HPDE6-E6E7 (cell line): Measurements from ENCODE around the gene RNF183.
"Not testable (repeated sequence)": the region's sequence is repeated elsewhere in the genome, so short reads cannot be mapped to it uniquely, and the experiment has no call there.

Experiments used
- DNase-seq: peaks from one replicate; pipeline ENCODE4 v3.0.0; 2011; ENCODE audit warnings: missing footprints; ENCODE audit errors: extremely low spot score

RNF183 gene

DNA sequence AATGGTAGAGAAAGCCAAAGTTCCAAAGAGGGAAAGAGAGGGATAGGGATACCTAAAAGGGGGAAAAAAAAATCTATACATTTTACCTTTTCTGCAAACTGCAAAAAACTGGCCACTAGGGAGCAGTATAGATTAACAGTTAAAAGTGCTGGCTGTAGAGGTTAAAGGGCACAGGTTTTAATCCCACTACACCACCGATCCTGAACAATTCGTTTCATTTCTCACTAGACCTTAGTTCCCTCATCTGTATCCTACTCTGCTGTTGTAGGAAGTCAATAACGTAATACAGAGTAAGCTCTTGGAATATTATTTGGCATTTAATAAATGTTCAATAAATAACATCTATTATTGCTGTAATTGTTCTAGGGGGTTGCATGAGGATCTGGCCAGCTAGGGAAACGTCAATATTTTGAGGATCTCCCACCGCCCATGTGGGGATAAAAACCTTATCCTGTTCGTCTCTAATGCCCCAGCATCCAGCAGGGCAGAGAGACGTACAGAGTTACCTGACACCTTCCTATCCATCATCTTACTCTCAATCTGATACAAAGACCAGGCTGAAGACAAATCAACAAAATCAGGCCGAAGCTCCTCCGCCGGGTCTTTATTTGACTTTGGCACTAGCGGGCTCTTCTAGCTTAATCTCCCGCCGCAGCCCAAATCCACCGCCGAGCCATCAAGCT, 28.6 kb downstream of the RNF183 start:
- DNase-seq, result peak; percentile 38

DNA sequence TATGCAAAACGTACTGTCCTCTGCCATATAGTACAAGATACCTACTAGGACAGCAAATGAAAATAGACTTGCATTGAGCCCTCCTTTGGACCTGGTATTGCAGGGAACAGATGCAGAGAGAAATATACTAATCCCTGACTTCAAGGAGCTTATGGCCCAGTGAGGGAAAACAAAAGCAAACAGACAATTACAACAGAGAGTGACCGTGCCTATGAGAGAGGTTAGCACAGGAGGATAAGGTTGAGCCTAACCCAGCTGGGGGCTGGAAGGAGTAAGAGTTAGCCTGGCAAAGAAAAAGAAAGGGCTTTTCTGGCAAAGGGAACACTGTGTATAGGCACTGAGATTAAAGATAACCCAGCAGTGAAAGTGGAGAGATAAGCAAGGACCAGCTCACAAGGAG, 33.3 kb downstream of the RNF183 start:
- DNase-seq, result no peak

DNA sequence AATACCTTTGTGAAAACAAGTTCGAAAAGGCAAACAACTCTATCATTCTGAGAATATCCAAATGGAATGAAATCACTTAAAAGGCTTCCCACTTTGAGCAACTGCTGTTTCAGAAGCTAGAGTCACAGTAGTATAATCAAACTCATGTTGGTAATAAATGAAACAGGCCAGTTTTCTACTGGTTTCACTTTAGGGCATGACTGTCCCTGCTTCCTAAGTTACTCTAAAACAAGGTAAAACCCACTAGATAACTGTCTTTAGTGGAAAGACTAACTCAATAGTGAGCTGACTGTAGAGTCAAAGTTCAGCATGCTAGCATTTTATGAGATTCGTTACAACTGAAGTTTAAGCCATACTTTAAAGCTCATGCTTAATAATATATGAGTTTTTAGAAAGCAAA, 33.8 kb downstream of the RNF183 start:
- no peak for DNase-seq

DNA sequence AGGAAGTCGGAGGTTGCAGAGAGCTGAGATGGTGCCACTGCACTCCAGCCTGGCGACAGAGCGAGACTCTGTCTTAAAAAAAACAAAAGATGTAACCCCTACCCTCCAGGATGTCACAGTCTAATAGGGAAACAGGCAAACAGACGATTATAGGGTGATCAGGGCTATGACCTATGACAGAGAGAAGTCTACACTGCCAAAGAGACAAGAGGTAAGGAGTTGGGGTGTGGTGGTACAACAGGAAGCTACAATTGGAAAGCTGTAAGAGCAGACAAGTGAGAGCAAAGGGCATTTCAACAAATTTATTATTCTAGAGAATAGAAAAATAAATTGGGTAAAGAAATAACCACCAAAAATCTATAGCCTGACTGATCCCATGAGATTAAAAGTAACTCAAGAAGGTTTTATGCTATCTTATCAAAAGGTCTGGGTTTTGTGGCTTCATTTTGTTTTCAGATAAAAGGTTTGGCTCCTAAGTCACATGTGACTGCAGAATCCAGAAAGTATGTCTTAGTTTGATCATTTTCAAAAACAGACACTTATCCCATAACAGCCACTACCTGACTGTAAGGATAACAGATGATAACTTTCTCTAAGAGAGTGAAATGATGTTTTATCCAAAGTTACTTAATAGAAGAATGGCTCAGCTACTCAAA, 35.1 kb downstream of the RNF183 start:
- no peak for DNase-seq

DNA sequence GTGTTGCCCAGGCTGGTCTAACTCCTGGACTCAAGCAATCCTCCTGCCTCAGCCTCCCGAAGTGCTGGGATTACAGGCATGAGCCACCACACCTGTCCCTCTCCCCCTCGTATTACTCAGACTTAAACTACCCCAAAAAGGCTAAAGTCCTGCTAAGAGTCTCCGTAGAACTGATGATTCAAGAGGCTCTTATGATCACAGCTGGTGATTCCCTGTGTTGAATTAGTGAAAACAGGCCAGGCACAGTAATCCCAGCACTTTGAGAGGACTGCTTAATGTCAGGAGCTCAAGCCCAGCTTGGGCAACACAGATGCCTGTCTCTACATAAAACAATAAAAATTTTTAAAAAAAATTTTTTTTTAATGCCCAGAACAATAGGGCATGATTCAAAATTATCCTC, 37.0 kb downstream of the RNF183 start:
- no peak for DNase-seq

DNA sequence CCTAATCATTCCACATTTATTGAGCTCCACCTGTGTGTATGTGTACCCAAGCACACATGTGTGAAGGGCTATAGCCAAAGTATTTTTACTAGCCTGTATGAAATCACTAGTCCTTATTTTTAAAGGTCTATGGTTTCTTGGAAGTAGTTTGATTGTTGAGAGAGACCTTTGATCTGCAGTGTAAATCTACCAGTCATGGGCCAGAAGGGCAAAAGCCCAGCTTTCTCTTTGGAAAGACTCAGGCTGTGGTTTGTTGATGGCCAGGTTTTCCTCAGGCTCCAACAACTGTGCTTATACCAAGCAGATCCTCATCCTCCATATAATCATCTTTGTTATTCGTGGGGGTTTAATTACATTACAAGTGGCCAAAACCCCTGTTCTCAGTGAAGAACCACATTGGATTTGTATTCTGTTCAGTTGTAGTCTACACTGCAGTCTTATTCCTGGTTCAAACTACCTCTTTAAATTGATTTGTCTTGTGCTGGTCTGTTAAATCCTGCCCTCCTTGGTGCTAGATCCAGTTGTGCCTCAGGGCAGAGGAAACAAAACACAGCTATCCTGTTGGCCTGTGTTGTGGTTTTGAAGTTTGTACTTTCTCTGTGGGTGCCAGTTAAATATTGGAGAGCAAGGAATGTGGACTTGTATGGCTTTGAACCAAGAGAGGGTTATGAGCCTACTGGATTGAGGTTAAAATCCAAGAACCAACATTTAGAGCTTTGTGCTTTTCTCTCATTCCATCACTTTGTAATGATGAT, 41.1 kb downstream of the RNF183 start:
- DNase-seq, result no peak

DNA sequence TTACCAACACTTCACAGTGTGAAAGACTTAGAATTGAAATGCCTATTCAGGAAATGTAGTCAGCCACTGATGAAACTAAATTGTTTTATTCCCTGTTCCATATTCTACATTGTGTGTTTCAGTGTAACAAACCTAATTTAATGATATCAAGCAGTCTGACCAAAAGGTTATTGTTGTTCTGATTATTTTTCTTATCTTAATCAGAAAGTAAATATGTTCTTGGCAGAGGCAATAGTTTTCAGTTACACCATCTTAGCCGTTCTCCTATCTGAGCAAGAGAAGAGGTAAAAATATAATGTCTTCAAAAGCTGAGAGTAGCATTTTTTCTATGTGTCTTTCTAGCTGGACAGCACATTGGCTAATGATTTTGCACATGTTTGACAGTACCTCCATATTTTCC, 44.9 kb downstream of the RNF183 start:
- DNase-seq, result no peak

DNA sequence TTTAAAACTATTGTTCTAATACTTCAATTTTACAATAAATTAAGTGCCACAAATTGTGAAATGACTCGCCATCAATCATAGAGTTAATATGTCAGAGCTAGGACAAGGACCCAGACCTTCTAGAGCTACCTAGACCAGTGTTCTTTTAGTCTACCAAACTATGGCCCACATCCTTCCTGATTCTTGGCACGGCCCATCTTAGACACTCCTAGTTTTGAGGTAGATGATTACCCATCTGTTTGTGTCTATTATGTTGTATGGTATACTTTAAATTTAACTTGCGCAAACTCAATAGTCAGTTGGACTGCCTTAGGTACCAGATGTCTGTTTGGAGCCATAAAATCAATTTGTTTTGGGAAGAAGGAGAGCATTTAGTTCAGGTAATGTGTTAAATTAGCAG, 45.3 kb downstream of the RNF183 start:
- no peak for DNase-seq

DNA sequence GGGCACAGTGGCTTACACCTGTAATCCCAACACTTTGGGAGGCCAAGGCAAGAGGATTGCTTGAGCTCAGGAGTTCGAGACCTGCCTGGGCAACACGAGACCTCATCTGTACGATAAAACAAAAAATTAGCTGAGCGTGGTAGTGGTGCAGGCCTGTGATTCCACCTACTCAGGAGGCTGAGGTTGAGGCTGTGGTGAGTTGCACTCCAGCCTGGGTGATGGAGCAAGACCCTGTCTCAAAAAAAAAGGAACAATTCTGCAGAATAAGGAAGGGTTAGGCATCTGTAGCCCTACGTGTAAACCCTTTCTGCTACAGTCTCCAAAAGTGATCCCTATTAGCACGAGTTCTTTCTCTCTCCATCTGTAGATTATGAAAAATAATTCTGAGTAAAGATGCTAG, 47.7 kb downstream of the RNF183 start:
- DNase-seq, result no peak

DNA sequence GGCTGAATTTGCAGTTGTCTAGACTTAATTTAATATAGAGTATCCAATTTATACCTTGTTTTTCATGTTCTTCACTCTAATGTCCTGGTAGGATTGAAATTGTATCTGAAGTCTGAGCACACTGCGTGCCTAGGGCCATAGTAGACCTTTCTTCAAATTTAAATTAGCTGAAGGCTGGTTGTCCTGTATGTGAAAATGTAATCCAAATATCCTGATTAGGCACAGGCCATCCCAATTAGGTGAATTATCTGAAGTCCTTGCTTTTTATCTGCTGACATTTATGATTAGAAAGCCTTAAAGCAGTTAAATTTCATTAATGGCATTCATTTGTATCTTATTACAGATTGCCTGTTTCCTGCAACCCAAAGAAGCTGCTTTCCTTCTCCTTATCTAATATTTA, 48.2 kb downstream of the RNF183 start:
- DNase-seq, result no peak

DNA sequence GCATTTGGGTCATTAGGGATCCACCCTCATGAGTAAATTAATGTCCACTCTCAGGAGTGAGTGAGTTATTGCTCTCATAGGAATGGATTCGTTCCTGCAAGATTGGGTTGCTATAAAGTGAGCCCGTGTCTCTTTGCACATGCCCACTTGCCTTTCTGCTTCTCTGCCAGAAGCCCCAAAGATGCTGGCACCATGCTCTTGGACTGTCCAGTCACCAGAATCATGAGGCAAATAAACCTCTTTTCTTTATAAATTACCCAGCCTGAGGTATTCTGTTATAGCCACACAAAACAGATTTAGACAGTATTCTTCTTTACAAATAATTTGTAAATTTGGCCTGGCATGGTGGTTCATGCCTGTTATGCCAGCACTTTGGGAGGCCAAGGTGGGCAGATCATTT, 52.4 kb downstream of the RNF183 start:
- DNase-seq, result no peak

DNA sequence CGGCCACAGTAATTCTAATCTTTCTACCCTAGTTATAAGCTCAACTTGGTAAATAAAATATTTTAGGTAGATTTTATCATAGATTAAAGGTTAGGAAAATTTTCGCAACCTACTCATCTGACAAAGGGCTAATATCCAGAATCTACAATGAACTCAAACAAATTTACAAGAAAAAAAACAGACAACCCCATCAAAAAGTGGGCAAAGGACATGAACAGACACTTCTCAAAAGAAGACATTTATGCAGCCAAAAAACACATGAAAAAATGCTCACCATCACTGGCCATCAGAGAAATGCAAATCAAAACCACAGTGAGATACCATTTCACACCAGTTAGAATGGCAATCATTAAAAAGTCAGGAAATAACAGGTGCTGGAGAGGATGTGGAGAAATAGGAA, 53.5 kb downstream of the RNF183 start:
- not testable (repeated sequence) for DNase-seq

DNA sequence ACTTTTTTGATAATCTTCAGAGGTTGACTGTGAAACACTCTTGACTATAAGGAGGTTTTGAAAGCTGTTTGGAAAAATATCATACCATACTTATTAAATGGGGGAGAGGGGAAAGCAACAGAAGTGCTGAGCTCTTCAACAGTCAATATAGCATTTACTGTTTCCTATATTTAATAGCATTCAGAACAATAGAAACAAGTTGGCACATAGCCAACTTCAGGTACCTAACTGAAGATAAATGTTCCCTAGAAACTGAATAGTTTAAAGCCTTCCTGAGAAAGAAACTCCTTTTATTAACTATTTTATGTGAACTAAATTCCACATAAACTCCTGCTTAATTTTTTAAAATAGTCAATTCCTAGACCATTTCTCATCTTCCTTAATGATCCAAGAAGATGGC, 55.5 kb downstream of the RNF183 start:
- no peak for DNase-seq
